HG02884 (cell line): ENCODE measurements around the gene DDX39A.
"Not testable (repeated sequence)": the region's sequence is repeated elsewhere in the genome, so short reads cannot be mapped to it uniquely, and the experiment has no call there.

Experiments
- ATAC-seq: cut with Tn5 transposase; IDR thresholded peaks from one replicate; pipeline ENCODE4 v1.9.1; 2021; ENCODE audit warnings: mild to moderate bottlenecking, moderate library complexity; ENCODE audit not compliant: unreplicated experiment

Gene DDX39A

DNA sequence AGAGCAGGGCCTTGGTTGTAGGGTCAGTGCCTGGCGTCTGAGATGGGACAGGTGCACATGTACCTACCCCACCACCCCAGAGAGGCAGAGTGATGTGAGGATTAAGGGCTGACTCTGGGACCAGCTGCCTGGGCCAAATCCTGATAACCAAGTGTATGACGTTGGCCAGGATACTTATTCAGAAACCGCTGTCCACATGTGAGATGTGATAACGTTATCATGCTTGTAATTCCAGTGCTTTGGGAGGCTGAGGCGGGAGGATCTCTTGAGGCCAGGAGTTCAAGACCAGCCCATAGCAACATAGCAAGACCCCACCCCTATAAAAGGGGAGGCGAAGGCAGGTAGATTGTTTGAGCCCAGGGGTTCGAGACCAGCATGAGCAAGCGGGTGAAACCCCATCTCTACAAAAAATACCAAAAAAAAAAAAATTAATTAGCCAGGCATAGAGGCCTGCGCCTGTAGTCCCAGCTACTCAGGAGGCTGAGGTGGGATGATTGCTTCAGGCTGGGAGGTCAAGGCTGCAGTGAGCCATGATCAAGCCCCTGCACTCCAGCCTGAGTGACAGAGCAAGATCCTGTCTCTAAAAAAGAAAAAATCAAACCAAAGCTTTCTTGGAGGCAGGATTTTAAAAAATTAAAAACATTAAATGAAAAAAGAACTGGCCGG is 27.9 kb downstream of the DDX39A start:
- no peak for ATAC-seq

DNA sequence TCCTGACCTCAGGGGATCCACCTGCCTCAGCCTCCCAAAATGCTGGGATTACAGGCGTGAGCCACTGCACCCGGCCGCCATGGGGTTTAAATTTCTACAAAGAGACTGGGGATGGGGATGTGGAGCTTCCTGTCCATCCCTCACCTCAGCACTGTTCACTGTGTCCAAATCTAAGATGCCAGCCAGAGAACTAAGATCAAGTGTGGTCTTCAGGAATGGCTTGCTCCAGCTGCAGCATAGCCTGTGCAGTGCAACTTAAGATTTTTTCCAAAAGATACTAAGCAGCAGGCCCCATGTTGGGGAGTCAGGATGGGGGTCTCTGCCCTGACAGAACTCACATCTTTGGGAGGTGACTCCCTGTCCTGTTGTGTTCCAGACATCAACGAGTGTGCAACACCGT is 28.6 kb downstream of the DDX39A start:
- ATAC-seq = no peak

DNA sequence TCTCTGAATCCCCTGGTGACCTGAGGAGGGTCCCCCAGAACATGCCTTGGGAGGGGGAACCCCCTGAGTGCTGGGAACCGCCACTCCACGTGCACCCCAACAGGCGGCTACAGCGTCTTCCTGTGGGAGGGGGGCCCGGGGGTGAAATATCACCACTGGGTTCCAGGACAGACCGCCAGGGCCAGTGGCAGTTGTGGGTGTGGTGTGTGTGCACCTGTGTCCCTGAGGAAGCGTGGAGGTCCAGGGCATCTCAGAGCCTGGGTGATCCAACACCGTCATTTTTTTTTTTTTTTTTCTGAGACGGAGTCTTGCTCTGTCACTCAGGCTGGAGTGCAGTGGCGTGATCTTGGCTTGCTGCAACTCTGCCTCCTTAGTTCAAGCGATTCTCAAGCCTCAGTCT is 33.6 kb downstream of the DDX39A start:
- no peak for ATAC-seq

- no peak for ATAC-seq
Observed at GRCh38 chr19:14383661-14384555, 35.2 kb downstream of the DDX39A start.

DNA sequence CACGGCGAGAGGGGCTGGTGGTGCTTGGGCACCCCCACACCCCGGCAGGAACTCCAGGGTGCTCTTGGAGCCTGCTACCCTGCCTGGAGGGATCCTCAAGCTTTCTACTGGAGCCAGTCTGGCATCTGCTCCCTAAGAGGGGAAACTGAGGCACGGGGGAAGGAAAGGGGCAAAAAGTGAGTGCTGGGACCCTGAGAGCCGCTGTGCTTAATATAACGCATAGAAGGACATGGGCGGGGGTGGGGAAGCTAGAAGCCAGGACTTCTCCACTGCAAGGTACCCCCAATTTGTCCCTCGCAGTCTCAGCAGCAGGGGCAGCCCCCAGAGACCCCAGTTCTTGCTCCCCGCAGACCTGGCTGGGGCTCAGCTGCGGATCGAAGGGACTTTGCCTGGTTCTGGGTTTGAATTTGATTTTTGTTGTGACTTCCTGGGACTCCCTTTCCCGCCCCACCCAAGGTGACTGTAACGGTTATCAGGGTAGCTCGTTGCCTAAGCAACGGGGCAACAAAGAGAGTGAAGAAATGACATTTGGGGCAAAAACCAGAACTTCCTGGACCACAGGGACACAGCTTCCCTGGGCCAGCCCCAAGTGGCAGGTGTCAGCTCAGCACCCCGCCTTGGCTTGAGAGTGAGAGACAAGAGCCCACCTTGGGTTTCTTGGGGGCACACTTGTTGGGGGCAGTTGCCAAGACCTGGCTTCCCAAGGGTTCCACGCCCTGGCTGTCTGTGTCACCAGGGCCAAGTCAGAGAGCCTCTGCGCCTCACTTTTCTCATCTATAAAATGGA is 37.3 kb downstream of the DDX39A start:
- ATAC-seq = no peak

GRCh38 chr19:14379294-14380065 is 39.7 kb downstream of the DDX39A start:
- ATAC-seq = no peak

GRCh38 chr19:14378890-14379289 is 40.3 kb downstream of the DDX39A start:
- ATAC-seq = no peak

DNA sequence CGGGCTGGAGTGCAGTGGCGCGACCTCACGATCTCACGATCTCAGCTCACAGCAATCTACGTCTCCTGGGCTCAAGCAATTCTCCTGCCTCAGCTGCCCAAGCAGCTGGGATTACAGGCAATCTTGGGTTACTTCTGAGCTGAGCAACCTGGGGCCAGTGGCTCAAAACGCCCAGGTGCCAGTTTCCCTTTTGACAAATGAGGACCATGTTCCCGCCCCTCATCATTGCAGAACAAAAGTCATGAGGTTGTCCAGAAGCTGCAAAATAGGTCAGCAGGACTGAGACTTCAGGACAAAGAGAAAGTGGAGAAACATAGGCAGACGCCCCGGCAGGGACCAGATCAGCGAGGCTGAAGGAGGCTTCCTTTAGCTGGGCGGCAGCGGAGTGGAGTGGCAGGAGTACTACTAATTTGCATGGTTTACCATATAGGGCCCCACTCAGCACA is 41.2 kb downstream of the DDX39A start:
- no peak for ATAC-seq

GRCh38 chr19:14375582-14376291 is 43.4 kb downstream of the DDX39A start:
- no peak for ATAC-seq

GRCh38 chr19:14375055-14375581 is 44.0 kb downstream of the DDX39A start:
- ATAC-seq = no peak

DNA sequence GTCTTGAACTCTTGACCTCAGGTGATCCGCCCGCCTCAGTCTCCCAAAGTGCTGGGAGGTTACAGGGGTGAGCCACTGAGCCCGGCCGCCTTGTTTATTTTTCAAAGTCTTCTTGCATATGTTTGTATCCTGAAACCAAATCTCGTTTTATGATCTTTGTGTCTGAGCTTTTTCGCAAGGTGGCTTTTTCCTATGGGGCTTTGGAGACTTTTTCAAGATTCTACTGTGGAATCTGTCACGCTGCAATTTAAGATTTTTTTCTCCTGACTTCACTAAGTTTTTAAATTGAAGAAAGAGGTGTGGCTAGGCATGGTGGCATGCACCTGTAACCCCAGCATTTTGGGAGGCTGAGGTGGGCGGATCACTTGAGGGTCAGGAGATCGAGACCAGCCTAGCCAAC is 44.8 kb downstream of the DDX39A start:
- not testable (repeated sequence) for ATAC-seq

DNA sequence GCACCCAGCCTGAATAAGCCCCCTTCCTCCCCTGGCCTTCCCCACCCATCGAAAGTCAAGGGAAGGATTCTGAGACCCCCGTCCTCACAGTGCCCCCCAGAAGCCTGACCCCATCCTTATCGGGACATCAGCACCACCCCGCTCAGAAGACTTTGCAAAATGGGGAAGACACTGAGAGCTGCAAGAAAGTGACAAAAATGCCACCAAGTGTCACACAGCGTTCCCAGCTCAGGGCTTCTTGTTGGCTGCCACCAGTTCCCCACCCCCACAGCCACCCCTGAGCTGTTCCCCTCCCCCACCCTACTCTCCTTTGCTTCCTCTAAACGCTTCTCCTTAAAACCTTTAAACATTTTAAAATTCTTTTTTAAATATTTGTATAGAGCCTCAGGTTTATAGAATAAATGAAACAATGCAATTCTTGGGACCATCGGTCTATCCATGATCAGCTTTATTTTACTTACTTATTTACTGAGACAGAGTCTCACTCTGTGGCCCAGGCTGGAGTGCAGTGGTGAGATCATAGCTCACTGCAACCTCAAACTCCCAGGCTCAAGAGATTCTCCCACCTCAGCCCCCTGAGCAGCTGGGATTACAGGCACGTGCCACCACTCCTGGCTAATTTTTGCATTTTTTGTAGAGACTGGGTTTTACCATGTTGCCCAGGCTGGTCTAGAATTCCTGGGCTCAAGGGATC is 46.6 kb downstream of the DDX39A start:
- not testable (repeated sequence) for ATAC-seq

DNA sequence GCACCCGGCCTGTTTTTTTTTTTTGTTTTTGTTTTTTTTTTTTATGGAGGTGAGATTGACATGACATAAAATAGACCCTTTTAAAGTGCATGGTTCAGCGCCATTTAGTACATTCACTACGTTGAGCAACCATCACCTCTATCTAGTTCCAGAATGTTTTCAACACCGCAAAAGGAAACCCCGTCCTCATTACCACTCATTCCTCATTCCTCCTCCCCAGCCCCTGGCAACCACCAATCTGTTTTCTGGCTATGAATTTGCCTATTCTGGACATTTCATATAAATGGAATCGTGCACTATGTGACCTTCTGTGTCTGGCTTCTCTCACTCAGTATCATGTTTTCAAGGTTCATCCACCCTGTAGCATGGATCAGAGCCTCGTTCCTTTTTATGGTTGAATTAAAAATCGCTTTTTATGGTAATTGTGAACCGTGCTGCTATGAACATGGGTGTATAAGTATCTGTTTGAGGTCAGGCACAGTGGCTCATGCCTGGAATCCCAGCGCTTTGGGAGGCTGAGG is 47.8 kb downstream of the DDX39A start:
- ATAC-seq = no peak

DNA sequence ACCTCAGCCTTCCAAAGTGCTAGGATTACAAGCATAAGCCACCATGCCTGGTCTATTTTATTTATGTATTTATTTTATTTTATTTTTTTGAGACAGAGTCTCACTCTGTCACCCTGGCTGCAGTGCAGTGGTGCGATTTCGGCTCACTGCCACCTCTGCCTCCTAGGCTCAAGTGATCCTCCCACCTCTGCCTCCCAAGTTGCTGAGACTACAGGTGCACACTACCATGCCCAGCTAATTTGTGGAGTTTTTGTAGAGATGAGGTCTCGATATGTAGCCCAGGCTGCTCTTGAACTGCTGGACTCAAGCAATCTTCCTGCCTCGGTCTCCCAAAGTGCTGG is 48.2 kb downstream of the DDX39A start:
- ATAC-seq = no peak

DNA sequence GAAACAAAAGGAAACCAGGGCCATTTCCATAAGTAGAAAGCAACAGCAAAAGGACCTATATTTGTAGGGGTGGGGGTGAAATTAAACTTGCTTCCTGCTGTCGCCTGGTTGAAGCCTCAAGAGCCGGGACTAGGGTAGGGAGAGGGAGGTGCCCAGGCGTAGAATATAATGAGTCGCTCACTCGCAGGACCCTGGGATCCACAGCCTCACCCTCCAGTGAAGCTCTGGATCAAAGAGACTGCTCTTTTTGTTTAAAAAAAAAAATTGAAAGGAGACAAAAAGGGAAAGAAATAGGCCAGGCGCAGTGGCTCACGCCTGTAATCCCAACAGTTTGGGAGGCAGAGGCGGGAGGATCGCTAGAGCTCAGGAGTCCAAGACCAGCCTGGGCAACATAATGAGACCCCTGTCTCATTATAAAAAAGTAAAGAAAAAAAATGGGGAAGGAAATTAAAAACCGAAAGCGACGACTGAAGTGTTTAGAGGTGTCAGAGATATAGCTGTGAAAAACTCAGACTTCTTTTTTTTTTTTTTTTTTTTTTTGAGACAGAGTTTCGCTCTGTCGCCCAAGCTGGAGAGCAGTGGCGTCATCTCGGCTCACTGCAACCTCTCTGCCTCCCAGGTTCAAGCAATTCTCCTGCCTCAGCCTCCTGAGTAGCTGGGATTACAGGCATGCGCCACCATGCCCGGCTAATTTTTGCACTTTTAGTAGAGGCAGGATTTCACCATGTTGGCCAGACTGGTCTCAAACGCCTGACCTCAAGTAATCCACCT is 48.8 kb downstream of the DDX39A start:
- no peak for ATAC-seq

GRCh38 chr19:14369399-14370168 is 49.6 kb downstream of the DDX39A start:
- ATAC-seq = no peak

DNA sequence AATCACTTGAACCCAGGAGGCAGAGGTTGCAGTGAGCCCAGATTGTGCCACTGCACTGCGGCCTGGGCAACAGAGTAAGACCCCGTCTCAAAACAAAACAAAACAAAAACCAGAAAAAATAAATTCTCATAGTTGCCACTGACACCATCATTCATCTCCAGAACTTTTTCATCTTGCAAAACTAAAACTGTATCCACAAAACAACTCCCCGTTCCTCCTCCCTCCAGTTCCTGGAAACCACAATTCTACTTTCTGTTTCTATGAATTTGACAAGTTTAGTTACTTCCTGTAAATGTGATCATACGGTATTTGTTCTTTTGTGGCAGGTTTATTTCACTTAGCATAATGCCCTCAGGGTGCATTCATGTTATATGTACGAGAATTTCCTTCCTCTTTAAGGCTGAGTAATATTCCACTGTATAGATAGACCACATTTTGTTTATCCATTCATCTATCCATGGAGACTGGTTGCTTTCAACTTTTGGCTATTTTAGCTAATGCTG is 51.1 kb downstream of the DDX39A start:
- ATAC-seq = no peak
